IMR-90 (cell line): ENCODE results near the gene PTN. TPM values are rescaled to one million over a fixed set of nuclear protein-coding genes. Genes with fewer than 3 reads are reported as not detected.

Experiments used
- ATAC-seq: fragments of 200-7000 bp; cut with Tn5 transposase; 2 replicates; pipeline ENCODE4 v1.9.1; 2020; ENCODE audit warnings: low read depth, mild to moderate bottlenecking, moderate library complexity
- BruUV-seq: library from RNA; stranded (reverse); fragments of 400-500 nt; replicated peaks from 2 replicates; lab custom pipeline; 2021; lab: Mats Ljungman, UMichigan
- CTCF ChIA-PET: fragments of 300-600 bp; formaldehyde crosslinking; extraction: SDS; loops from one replicate; lab custom pipeline; 2021; ENCODE audit warnings: antibody characterized with exemption; lab: Yijun Ruan, JAX
- POLR2A ChIA-PET: fragments of 300-600 bp; sonication (Branson Sonifier 250); formaldehyde crosslinking; loops from one replicate; lab custom pipeline; 2022; ENCODE audit warnings: antibody characterized with exemption; ENCODE audit not compliant: unreplicated experiment; lab: Charles Lee
- DNase-seq: peaks from one replicate; pipeline ENCODE4 v3.0.0; 2013
- H2AFZ ChIP-seq: replicated peaks from 2 replicates; pipeline ENCODE3; 2013; ENCODE audit warnings: low read length, mild to moderate bottlenecking; ENCODE audit not compliant: poor library complexity
- H2AK5ac ChIP-seq: 2 replicates; pipeline ENCODE4 v1.6.1; 2013; ENCODE audit warnings: low read depth, low read length, inconsistent platforms
- H2AK9ac ChIP-seq: replicated peaks from 2 replicates; pipeline ENCODE3; 2013; ENCODE audit warnings: mild to moderate bottlenecking, low read depth, low read length, moderate library complexity; ENCODE audit not compliant: poor library complexity
- H2BK120ac ChIP-seq: 2 replicates; pipeline ENCODE4 v1.6.1; 2013; ENCODE audit warnings: low read depth, low read length, inconsistent platforms
- H2BK15ac ChIP-seq: 3 replicates; pipeline ENCODE4 v1.6.1; 2013; ENCODE audit warnings: low read depth, low read length, inconsistent platforms
- H2BK20ac ChIP-seq: 2 replicates; pipeline ENCODE4 v1.6.1; 2013; ENCODE audit warnings: low read depth, mild to moderate bottlenecking, inconsistent platforms, low read length, moderate library complexity
- H2BK5ac ChIP-seq: 2 replicates; pipeline ENCODE4 v1.6.1; 2013; ENCODE audit warnings: mild to moderate bottlenecking, low read depth, low read length, inconsistent platforms; ENCODE audit not compliant: poor library complexity, severe bottlenecking
- H3K14ac ChIP-seq: replicated peaks from 2 replicates; pipeline ENCODE4 v1.6.1; 2013; ENCODE audit warnings: low read depth, low read length, inconsistent platforms
- H3K18ac ChIP-seq: 2 replicates; pipeline ENCODE4 v1.6.1; 2013; ENCODE audit warnings: low read depth, low read length, control low read depth
- H3K23ac ChIP-seq: 2 replicates; pipeline ENCODE4 v1.6.1; 2013; ENCODE audit warnings: low read depth, low read length, inconsistent platforms
- H3K27ac ChIP-seq: 2 replicates; pipeline ENCODE4 v1.5.1; 2013; ENCODE audit warnings: mild to moderate bottlenecking, control low read depth, low read length; ENCODE audit not compliant: insufficient read depth
- H3K27me3 ChIP-seq: 2 replicates; pipeline ENCODE4 v1.6.1; 2013; ENCODE audit warnings: low read length; ENCODE audit not compliant: control insufficient read depth, insufficient read depth
- H3K36me3 ChIP-seq: 2 replicates; pipeline ENCODE4 v1.6.1; 2013; ENCODE audit warnings: low read length, mixed read lengths; ENCODE audit not compliant: control insufficient read depth, insufficient read depth
- H3K4ac ChIP-seq: 2 replicates; pipeline ENCODE4 v1.6.1; 2013; ENCODE audit warnings: low read depth, low read length, inconsistent platforms
- H3K4me1 ChIP-seq: 2 replicates; pipeline ENCODE4 v1.6.1; 2013; ENCODE audit warnings: low read length, mixed read lengths; ENCODE audit not compliant: control insufficient read depth, insufficient read depth
- H3K4me2 ChIP-seq: 2 replicates; pipeline ENCODE4 v1.6.1; 2013; ENCODE audit warnings: low read depth, mild to moderate bottlenecking, control low read depth, low read length, moderate library complexity
- H3K4me3 ChIP-seq: 2 replicates; pipeline ENCODE4 v1.5.1; 2013; ENCODE audit warnings: low read depth, mild to moderate bottlenecking, control low read depth, low read length, moderate library complexity; ENCODE audit not compliant: insufficient read depth
- H3K56ac ChIP-seq: 2 replicates; pipeline ENCODE4 v1.6.1; 2013; ENCODE audit warnings: low read length, inconsistent platforms; ENCODE audit not compliant: insufficient read depth; ENCODE audit errors: extremely low read depth
- H3K79me1 ChIP-seq, 2 experiments: 2 replicates each; pipeline ENCODE4 v1.6.1; 2013; ENCODE audit warnings: low read length in 2 of 2, inconsistent platforms in 1 of 2, low read depth in 1 of 2
- H3K9ac ChIP-seq: 2 replicates; pipeline ENCODE4 v1.6.1; 2013; ENCODE audit warnings: low read depth, low read length, control low read depth
- H3K9me1 ChIP-seq: 2 replicates; pipeline ENCODE4 v1.6.1; 2013; ENCODE audit warnings: low read length, inconsistent platforms; ENCODE audit not compliant: insufficient read depth
- H3K9me3 ChIP-seq: 2 replicates; pipeline ENCODE4 v1.6.1; 2013; ENCODE audit warnings: low read length; ENCODE audit not compliant: control insufficient read depth, insufficient read depth
- H4K20me1 ChIP-seq: 2 replicates; pipeline ENCODE4 v1.6.1; 2013; ENCODE audit warnings: low read length, inconsistent platforms; ENCODE audit not compliant: insufficient read depth
- H4K5ac ChIP-seq: 2 replicates; pipeline ENCODE4 v1.6.1; 2013; ENCODE audit warnings: mild to moderate bottlenecking, low read depth, low read length, control low read depth
- H4K8ac ChIP-seq, 2 experiments: 2 replicates each; pipeline ENCODE4 v1.6.1; 2013; ENCODE audit warnings: low read depth in 2 of 2, low read length in 2 of 2, control low read depth in 1 of 2, inconsistent platforms in 1 of 2
- H4K91ac ChIP-seq: 2 replicates; pipeline ENCODE4 v1.6.1; 2013; ENCODE audit warnings: low read depth, low read length, inconsistent platforms; ENCODE audit not compliant: insufficient read depth
- CEBPB ChIP-seq: IDR thresholded peaks from 2 replicates; pipeline ENCODE4 v1.6.1; 2012; ENCODE audit warnings: low read depth, low read length, improper control_type of control experiment
- FOS ChIP-seq: fragments of 150-350 bp; IDR thresholded peaks from 2 replicates; pipeline ENCODE4 v1.6.1; 2016; ENCODE audit warnings: low read depth, low read length
- MAZ ChIP-seq: IDR thresholded peaks from 2 replicates; pipeline ENCODE4 v1.6.1; 2012; ENCODE audit warnings: low read depth, mild to moderate bottlenecking, low read length, improper control_type of control experiment, moderate library complexity, borderline replicate concordance
- NFE2L2 ChIP-seq: fragments of 150-350 bp; IDR thresholded peaks from 2 replicates; pipeline ENCODE4 v1.6.1; 2016; ENCODE audit warnings: low read depth, mild to moderate bottlenecking, low read length
- RAD21 ChIP-seq: IDR thresholded peaks from 2 replicates; pipeline ENCODE4 v1.6.1; 2012; ENCODE audit warnings: low read length, improper control_type of control experiment
- SMC3 ChIP-seq: fragments of 150-350 bp; IDR thresholded peaks from 2 replicates; pipeline ENCODE4 v1.6.1; 2016; ENCODE audit warnings: low read depth, mild to moderate bottlenecking, antibody characterized with exemption, low read length, moderate library complexity
- WGBS, 2 experiments: methylation state at CpG; one replicate each; pipeline versions ENCODE4 v1.1.5 to v1.1.7; 2013; ENCODE audit warnings: missing lambda C conversion rate in 2 of 2; ENCODE audit not compliant: insufficient read length in 1 of 2; ENCODE audit errors: extremely low coverage in 2 of 2; 5-methylcytosine and 5-hydroxymethylcytosine counted together
- dilution Hi-C: fragments of 300-500 bp; cut with HindIII; formaldehyde crosslinking; loops from one replicate; pipeline ENCODE4 v1.14.3; 2018; ENCODE audit warnings: low sequenced_read_pairs; ENCODE audit not compliant: unreplicated experiment
- in situ Hi-C: fragments of 300-500 bp; cut with MboI; formaldehyde crosslinking; loops from 3 replicates; pipeline ENCODE4 v1.14.3; 2019; ENCODE audit warnings: low sequenced_read_pairs, inconsistent platforms, mixed read lengths
- intact Hi-C: fragments of 100-400 bp; cut with micrococcal nuclease; formaldehyde crosslinking; loops from 2 replicates; pipeline ENCODE4 v1.10.0; 2022
- polyA plus RNA-seq, 3 experiments: library from polyadenylated mRNA; depleted of rRNA; stranded (reverse); fragments of >200 nt; gene quantifications; 2 replicates each; pipeline ENCODE4 v1.2.3, GENCODE V29; 2012; ENCODE audit warnings: low replicate concordance in 1 of 3
- total RNA-seq: library from RNA; depleted of rRNA; stranded (reverse); fragments of >200 nt; gene quantifications from 2 replicates; pipeline ENCODE4 v1.2.3, GENCODE V29; 2012
- TF ChIP-seq, protein P1 (sequence below): fragments of 150-350 bp; IDR thresholded peaks from 2 replicates; pipeline ENCODE4 v1.6.1; 2016; ENCODE audit warnings: low read depth, mild to moderate bottlenecking, low read length, moderate library complexity, borderline replicate concordance
- TF ChIP-seq, protein P2 (sequence below): conservative IDR thresholded peaks from 2 replicates; pipeline ENCODE4 v1.5.1; 2012; ENCODE audit warnings: mild to moderate bottlenecking, low read depth, low read length, improper control_type of control experiment
- TF ChIP-seq, protein P3 (sequence below): fragments of 150-350 bp; IDR thresholded peaks from 2 replicates; pipeline ENCODE4 v1.6.1; 2017; ENCODE audit warnings: mild to moderate bottlenecking, antibody characterized with exemption, low read length, low read depth

Gene PTN
- total and polyA plus RNA-seq, 2 of the 4 experiments (the other 2 are of a cell fraction): 61.7 to 186 TPM

DNA sequence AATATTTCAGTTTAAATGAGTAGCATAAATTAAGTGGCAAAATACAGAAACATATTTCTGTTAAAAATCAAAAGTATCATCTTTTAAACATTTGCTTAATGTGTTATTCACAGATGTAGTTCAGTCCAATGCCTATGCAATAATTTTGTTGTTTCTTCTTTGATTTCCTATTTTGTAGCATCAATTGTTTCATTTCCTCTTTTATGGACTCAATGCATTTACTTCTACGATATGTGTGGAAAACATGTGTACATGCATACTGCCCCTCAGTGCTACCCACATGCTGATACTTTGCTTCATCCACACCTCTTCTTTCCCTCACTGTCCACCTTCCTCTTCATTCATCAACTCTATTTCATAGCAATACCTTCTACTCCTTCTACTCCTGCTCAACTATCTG lies 108.1 kb downstream of the PTN start:
- Histone ChIP-seq H3K36me3 (peaks cover 3% of the 10 kb centered on the region; the same call in 1 of the 2 replicates), H2AK9ac (no peak overlapping the region), H3K79me1 (no peaks in the 10 kb centered on the region), H4K8ac (no peak overlapping the region), H3K9ac (no peak overlapping the region), H2BK5ac (no peak overlapping the region), H2BK20ac (no peak overlapping the region), H3K23ac (no peak overlapping the region), H3K9me3 (no peaks in the 10 kb centered on the region), H3K14ac (no peak overlapping the region), H3K18ac (no peak overlapping the region), H3K4ac (no peak overlapping the region), H3K4me2 (no peak overlapping the region), H3K4me1 (no peaks in the 10 kb centered on the region), H4K5ac (no peak overlapping the region), H3K9me1 (no peaks in the 10 kb centered on the region), H4K91ac (no peak overlapping the region), H4K20me1 (no peaks in the 10 kb centered on the region), H3K27ac (no peak overlapping the region), H2BK120ac (no peak overlapping the region), H2BK15ac (no peak overlapping the region), H3K4me3 (no peak overlapping the region), H2AFZ (no peak overlapping the region), H3K27me3 (no peaks in the 10 kb centered on the region), H2AK5ac (no peak overlapping the region), H3K56ac (no peak overlapping the region)
- TF ChIP-seq, protein P1, sequence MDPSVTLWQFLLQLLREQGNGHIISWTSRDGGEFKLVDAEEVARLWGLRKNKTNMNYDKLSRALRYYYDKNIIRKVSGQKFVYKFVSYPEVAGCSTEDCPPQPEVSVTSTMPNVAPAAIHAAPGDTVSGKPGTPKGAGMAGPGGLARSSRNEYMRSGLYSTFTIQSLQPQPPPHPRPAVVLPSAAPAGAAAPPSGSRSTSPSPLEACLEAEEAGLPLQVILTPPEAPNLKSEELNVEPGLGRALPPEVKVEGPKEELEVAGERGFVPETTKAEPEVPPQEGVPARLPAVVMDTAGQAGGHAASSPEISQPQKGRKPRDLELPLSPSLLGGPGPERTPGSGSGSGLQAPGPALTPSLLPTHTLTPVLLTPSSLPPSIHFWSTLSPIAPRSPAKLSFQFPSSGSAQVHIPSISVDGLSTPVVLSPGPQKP: no peak
- TF ChIP-seq FOS (no peak), NFE2L2 (no peak), RAD21 (no peak), SMC3 (no peak), MAZ (no peak), CEBPB (no peak)
- TF ChIP-seq, protein P2, sequence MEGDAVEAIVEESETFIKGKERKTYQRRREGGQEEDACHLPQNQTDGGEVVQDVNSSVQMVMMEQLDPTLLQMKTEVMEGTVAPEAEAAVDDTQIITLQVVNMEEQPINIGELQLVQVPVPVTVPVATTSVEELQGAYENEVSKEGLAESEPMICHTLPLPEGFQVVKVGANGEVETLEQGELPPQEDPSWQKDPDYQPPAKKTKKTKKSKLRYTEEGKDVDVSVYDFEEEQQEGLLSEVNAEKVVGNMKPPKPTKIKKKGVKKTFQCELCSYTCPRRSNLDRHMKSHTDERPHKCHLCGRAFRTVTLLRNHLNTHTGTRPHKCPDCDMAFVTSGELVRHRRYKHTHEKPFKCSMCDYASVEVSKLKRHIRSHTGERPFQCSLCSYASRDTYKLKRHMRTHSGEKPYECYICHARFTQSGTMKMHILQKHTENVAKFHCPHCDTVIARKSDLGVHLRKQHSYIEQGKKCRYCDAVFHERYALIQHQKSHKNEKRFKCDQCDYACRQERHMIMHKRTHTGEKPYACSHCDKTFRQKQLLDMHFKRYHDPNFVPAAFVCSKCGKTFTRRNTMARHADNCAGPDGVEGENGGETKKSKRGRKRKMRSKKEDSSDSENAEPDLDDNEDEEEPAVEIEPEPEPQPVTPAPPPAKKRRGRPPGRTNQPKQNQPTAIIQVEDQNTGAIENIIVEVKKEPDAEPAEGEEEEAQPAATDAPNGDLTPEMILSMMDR: no peak
- TF ChIP-seq, protein P3, sequence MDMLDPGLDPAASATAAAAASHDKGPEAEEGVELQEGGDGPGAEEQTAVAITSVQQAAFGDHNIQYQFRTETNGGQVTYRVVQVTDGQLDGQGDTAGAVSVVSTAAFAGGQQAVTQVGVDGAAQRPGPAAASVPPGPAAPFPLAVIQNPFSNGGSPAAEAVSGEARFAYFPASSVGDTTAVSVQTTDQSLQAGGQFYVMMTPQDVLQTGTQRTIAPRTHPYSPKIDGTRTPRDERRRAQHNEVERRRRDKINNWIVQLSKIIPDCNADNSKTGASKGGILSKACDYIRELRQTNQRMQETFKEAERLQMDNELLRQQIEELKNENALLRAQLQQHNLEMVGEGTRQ: no peak
- in situ Hi-C loops (no loop called here), dilution Hi-C loops (no loop called here), intact Hi-C loops (no loop called here)
- ChIA-PET POLR2A (no interaction called here), CTCF (no interaction called here)
- DNase-seq (no peak), ATAC-seq (no peak)
- 86% methylated on average over 1 of the region's 1 CpG; no CpG with 5 or more reads in 1 of the 2 experiments for WGBS, 2 experiments
- BruUV-seq: no TSS peak
